ENCODE data around the gene CA6.
A peak's percentile ranks its signal among the peaks of the same experiment; 100 is the strongest.
"Not testable (repeated sequence)": the region's sequence is repeated elsewhere in the genome, so short reads cannot be mapped to it uniquely, and the experiment has no call there.

CA6 gene

DNA sequence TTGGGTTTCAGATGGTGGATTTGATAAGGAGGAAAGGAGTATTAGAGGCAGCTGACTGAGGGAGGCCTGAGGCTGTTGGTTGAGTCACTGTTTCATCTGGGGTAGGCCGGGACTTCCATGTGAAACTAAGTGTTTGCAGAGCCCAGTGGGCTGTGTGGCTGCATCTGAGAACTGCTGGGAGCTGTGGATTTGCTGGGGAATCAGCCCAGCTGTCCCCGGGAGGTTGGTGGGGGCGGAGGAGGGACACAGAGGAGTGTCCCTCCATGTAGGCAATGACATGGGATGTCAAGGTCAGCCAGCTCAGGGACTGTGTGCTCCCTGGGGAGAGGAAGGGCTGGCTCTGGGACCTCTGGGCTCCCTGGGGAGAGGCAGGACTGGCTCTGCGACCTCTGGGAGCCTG lies 44.2 kb downstream of the CA6 start:
- DNase-seq (ENCODE audit: low read depth): no peak
- TF ChIP-seq MYC (IDR thresholded peaks at IDR 0.05; ENCODE audit: low read depth, low read length) (no peak), POLR2A (IDR thresholded peaks at IDR 0.05; ENCODE audit: extremely low read depth, insufficient read length) (no peak)
- TF ChIP-seq, protein P1, sequence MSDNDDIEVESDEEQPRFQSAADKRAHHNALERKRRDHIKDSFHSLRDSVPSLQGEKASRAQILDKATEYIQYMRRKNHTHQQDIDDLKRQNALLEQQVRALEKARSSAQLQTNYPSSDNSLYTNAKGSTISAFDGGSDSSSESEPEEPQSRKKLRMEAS (IDR thresholded peaks at IDR 0.05; ENCODE audit: low read depth, low read length): no peak
- TF ChIP-seq, protein P2, sequence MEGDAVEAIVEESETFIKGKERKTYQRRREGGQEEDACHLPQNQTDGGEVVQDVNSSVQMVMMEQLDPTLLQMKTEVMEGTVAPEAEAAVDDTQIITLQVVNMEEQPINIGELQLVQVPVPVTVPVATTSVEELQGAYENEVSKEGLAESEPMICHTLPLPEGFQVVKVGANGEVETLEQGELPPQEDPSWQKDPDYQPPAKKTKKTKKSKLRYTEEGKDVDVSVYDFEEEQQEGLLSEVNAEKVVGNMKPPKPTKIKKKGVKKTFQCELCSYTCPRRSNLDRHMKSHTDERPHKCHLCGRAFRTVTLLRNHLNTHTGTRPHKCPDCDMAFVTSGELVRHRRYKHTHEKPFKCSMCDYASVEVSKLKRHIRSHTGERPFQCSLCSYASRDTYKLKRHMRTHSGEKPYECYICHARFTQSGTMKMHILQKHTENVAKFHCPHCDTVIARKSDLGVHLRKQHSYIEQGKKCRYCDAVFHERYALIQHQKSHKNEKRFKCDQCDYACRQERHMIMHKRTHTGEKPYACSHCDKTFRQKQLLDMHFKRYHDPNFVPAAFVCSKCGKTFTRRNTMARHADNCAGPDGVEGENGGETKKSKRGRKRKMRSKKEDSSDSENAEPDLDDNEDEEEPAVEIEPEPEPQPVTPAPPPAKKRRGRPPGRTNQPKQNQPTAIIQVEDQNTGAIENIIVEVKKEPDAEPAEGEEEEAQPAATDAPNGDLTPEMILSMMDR (IDR thresholded peaks at IDR 0.05; ENCODE audit: low read depth, low read length): no peak
- H3K4me3 ChIP-seq (ENCODE audit: low read depth, low read length): no peak overlapping the region

DNA sequence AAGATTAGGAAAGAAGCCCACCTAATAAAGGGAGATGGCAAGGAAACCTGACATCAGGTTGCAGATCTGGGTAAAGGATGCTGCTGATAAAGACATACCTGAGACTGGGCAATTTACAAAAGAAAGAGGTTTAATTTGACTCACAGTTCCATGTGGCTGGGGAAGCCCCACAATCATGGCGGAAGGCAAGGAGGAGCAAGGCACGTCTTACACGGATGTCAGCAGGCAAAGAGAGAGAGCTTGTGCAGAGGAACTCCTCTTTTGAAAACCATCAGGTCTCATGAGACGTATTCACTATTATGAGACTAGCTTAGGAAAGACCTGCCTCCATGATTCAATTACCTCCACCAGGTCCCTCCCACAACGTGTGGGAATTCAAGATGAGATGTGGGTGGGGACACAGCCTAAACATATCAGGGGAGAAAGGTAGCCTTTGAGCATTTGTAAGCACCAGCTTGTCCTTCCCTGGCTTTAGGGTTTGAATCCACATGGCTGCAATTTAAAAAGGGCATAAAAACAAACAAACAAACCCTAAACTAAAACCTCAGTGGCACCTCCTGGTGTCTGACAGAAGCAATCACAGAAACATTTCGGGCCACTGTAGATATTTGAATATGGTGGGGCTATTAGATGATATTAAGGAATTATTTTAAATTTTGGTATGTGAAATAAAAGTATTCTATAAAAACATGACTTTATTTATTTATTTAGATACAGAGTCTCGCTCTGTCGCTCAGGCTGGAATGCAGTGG lies 47.4 kb downstream of the CA6 start:
- no peak for DNase-seq (ENCODE audit: low read depth)
- TF ChIP-seq MYC (IDR thresholded peaks at IDR 0.05; ENCODE audit: low read depth, low read length) (no peak), POLR2A (IDR thresholded peaks at IDR 0.05; ENCODE audit: extremely low read depth, insufficient read length) (no peak)
- TF ChIP-seq, protein P1 (IDR thresholded peaks at IDR 0.05; ENCODE audit: low read depth, low read length): no peak
- TF ChIP-seq, protein P2 (IDR thresholded peaks at IDR 0.05; ENCODE audit: low read depth, low read length): no peak
- no peak overlapping the region for H3K4me3 ChIP-seq (ENCODE audit: low read depth, low read length)

DNA sequence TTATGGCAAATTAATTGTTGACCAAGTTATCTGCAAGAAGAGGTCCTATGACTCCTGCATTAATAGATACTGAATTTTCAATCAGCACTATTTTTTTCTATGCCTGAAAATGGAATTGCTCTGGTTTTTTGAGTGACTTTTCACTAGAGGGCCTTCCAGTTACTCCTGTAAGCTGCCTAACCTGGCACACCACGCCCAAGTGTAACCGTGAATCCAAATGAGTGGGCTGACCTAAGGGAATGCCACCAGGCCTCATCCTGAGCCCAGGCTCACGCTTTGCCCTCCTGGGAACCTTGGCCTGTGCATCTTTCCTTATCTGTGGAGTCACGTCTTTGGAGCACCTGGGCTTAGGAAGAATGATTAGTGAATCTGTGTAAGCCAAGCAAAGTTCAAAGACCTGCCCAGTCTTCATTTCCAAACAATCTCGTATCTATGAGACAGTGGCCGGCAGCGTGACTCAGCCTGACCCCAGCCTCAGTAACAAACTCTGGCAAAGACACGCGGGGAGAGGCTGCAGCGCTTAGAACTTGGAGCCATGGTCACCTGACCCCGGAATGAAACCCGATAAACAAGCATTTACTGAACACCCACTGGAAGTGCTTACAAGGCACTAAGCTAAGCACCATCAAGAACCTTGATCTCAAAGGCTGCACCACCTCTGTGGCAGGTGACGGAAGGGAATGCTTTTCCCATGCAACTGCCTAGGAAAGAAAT lies 48.5 kb downstream of the CA6 start:
- DNase-seq (ENCODE audit: low read depth); H3K4me3 ChIP-seq (ENCODE audit: low read depth, low read length): not testable (repeated sequence)

DNA sequence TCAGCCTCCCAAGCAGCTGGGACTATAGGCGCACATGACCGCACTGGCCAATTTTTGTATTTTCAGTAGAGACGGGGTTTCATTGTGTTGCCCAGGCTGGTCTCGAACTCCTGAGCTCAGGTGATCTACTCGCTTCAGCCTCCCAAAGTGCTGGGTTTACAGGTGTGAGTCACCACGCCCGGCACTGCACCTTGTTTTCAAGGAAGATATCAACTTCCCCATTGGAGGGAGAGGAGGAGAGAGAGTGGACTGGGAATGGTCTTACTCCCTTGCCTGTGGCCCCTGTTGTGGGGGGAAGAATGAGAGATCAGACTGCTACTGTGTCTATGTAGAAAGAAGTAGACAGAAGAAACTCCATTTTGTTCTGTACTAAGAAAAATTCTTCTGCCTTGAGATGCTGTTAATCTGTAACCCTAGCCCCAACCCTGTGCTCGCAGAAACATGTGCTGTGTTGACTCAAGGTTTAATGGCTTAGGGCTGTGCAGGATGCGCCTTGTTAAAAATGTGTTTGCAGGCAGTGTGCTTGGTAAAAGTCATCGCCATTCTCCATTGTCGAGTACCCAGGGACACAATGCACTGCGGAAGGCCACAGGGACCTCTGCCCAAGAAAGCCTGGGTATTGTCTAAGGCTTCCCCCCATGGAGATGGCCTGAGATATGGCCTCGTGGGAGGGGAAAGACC lies 56.0 kb downstream of the CA6 start:
- not testable (repeated sequence) for H3K4me3 ChIP-seq (ENCODE audit: low read depth, low read length); DNase-seq (ENCODE audit: low read depth)

DNA sequence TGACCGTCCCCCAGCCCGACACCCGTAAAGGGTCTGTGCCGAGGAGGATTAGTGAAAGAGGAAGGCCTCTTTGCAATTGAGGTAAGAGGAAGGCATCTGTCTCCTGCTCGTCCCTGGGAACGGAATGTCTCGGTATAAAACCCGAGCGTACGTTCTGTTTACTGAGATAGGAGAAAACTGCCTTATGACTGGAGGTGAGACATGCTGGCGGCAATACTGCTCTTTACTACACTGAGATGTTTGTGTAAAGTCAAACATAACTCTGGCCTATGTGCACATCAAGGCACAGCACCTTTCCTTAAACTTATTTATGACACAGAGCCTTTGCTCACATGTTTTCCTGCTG lies 56.5 kb downstream of the CA6 start:
- DNase-seq (ENCODE audit: low read depth); H3K4me3 ChIP-seq (ENCODE audit: low read depth, low read length): not testable (repeated sequence)

DNA sequence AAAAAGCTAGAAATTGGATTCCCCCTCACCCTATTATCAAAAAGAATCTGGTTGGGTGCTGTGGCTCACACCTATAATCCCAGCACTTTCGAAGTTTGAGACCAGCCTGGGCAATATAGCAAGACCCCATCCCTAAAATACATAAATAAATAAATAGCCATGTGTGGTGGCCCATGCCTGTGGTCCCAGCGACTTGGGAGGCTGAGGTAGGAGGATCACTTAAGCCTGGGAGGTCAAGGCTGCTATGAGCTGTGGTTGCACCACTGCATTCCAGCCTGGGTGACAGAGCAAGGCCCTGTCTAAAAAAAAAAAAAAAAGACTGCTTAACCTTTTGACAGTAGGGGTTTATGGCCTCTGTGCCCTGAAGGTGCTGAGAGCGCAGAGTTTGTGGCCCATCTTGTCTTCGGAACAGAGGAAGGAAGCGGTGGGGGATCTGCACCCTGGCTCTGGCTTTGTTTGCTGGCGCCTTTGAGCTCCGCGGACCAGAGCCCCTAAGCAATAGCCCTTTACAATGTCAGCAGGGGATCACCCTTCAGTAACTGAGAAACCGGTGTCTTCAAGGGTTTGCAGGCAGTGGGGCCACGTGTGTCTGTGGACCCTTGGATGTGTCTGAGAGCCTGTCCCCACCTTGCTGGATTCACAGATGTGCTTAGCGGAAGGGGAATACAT lies 58.5 kb downstream of the CA6 start:
- no peak for TF ChIP-seq POLR2A (IDR thresholded peaks at IDR 0.05; ENCODE audit: extremely low read depth, insufficient read length)
- TF ChIP-seq, protein P1 (IDR thresholded peaks at IDR 0.05; ENCODE audit: low read depth, low read length): peak; percentile 18; the same call in 1 of the 2 replicates
- TF ChIP-seq MYC (IDR thresholded peaks at IDR 0.05; ENCODE audit: low read depth, low read length): no peak
- no peak for DNase-seq (ENCODE audit: low read depth)
- no peak overlapping the region for H3K4me3 ChIP-seq (ENCODE audit: low read depth, low read length)

DNA sequence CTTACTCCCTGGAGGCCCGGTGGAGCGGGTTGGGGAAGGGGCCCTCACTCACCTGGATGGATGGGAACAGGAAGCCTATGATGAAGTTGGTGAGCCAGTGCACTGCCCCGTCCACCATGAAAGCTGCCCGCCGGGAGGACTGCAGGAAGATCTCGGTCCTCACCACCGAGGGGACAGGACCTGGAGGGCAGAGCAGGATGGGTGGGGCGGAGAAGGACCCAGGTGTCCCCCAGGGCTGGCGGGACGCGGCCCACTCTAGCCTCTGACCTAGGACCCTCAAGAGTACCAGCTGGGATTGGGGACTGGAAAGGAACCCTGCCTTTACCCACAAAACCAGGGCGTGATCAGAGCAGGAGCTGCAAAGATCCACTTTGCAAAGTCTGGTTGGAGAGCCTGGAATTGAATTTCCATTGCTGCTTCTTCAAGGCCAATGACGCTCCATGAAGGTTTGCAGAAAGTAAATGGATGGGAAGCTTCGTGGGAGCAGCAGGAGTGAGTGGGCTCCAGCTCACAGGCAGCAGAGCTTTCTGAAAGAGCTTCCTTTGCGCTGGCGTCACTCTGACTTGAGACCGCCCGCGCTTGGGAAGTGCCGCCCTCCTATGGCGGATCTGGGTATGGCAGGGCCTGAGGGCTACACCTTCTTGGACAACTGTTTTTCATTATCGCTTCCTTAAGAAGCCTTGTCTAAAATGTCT lies 59.2 kb downstream of the CA6 start:
- peak; percentile 80 for DNase-seq (ENCODE audit: low read depth)
- TF ChIP-seq, protein P1 (IDR thresholded peaks at IDR 0.05; ENCODE audit: low read depth, low read length): peak; percentile 4; the same call in 1 of the 2 replicates
- TF ChIP-seq, protein P2 (IDR thresholded peaks at IDR 0.05; ENCODE audit: low read depth, low read length): peak; percentile 96
- no peak for TF ChIP-seq POLR2A (IDR thresholded peaks at IDR 0.05; ENCODE audit: extremely low read depth, insufficient read length)
- H3K4me3 ChIP-seq (ENCODE audit: low read depth, low read length): no peak overlapping the region

All from NB4 (cell line).